GM23248 (cell line): ENCODE results near the gene P3H4.

ENCODE experiments used
- EZH2 ChIP-seq: fragments of 200-600 bp; sonication (generic); IDR thresholded peaks from 2 replicates; pipeline ENCODE4 v1.6.1; 2018; ENCODE audit warnings: antibody characterized with exemption, mild to moderate bottlenecking; ENCODE audit not compliant: insufficient read depth, poor library complexity, severe bottlenecking
- EZH2phosphoT487 ChIP-seq: fragments of 200-600 bp; sonication (generic); IDR thresholded peaks from 2 replicates; pipeline ENCODE4 v1.6.1; 2018; ENCODE audit warnings: antibody characterized with exemption, moderate library complexity, mild to moderate bottlenecking, low read depth; ENCODE audit not compliant: insufficient read depth

DNA sequence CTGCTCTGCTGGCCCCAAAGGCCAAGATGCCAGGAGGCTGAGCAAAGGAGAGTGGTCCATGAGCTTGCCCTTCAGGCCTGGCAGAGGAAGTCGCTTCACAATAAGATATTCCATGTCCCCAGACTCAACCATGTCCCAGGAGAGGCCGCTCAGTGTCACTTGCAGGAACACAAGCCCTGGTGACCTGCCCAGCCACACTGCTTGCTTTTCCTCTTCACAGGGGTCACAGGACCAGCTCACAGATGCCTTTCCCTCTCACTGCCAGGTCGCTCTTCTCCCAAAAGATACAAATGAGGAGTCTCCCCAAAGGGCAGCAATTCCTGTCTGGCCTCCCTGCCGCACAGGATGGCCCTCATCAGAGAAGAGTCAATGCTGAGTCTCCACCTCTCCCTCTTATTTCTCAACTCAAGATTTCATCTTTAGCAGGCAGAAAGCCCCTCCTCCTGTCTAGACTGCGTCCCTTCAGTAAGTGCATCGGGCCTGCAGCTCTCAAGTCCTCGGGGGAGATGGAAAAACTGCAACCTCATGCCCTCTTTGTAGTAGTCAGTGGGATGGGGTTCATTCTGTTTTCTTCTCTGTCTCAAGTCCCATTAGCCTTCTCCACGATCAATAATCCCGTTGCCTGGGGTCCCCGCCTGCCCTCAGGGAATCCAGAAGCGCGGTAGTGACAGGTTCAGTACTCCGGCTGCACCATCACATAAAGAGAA, 30.2 kb downstream of the P3H4 start:
- TF ChIP-seq EZH2phosphoT487 (no peak), EZH2 (no peak)
